ENCODE data around the gene DTYMK. TPM values are rescaled to one million over a fixed set of nuclear protein-coding genes. Genes with fewer than 3 reads are reported as not detected.

The DTYMK gene
- total RNA-seq, 1 experiment from 2014 or later, result 87.7 TPM

DNA sequence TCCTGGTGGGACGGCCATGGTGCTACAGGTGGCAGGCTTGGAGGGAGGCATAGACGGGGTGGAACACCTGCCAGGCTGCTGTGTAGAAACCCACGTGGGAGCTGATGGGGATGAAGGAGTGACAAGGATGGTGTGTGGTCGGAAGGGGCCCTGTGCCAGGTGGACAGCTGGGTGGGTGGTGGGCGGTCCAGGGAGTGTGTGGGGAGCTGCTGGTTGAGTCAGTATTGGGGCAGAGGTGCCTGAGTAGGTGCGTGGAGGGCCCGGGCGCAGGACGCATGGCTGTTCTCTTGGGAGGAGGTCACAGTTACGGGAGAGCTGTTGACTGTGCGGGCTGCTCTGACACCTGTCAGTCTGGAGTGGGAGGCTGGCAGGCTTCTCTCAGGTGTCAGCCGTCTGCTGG lies 35.2 kb upstream of the DTYMK start:
- no peak for DNase-seq
- H3K9me3 ChIP-seq, result no peaks in the 10 kb centered on the region
- H3K36me3 ChIP-seq, result peaks cover 29% of the 10 kb centered on the region
- no peak overlapping the region for H3K4me3 ChIP-seq
- H3K27me3 ChIP-seq, result no peaks in the 10 kb centered on the region

GRCh38 chr2:241720560-241720959 lies 33.9 kb upstream of the DTYMK start:
- peaks cover 33% of the 10 kb centered on the region for H3K36me3 ChIP-seq
- DNase-seq, result no peak
- H3K27me3 ChIP-seq, result no peaks in the 10 kb centered on the region
- no peak overlapping the region for H3K4me3 ChIP-seq
- no peaks in the 10 kb centered on the region for H3K9me3 ChIP-seq

DNA sequence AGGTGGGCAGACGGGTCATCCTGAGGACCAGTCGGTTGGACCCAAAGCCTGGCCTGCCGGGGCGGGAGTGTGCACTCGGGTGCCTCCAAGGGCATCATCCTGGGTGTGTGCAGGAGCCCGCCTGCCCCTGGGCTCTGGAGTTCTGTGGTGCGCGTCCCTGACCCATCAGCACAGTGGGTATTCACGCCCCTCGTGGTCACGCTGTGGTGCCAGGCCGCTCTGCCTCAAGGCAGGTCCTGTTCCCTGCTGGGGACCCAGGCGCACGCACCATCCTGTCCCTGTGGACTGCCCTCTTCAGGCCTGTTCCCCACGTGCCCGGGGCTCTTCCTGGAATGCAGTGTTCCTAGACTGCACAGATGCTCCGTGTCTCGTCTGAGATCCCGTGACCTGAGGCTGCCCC lies 33.5 kb upstream of the DTYMK start:
- DNase-seq, result no peak
- Histone ChIP-seq H3K9me3 (no peaks in the 10 kb centered on the region), H3K4me3 (no peak overlapping the region), H3K36me3 (peaks cover 34% of the 10 kb centered on the region), H3K27me3 (no peaks in the 10 kb centered on the region)

- Histone ChIP-seq H3K4me3 (no peak overlapping the region), H3K36me3 (peaks cover 36% of the 10 kb centered on the region), H3K9me3 (no peaks in the 10 kb centered on the region), H3K27me3 (no peaks in the 10 kb centered on the region)
- no peak for DNase-seq
These were observed 32.5 kb upstream of the DTYMK start for GRCh38 chr2:241719093-241719492.

GRCh38 chr2:241708879-241709278 lies 22.3 kb upstream of the DTYMK start:
- no peak overlapping the region for H3K4me3 ChIP-seq
- no peaks in the 10 kb centered on the region for H3K27me3 ChIP-seq
- H3K9me3 ChIP-seq, result peaks cover 5% of the 10 kb centered on the region; the same call in 1 of the 2 replicates
- no peak for DNase-seq
- peaks cover 66% of the 10 kb centered on the region for H3K36me3 ChIP-seq

DNA sequence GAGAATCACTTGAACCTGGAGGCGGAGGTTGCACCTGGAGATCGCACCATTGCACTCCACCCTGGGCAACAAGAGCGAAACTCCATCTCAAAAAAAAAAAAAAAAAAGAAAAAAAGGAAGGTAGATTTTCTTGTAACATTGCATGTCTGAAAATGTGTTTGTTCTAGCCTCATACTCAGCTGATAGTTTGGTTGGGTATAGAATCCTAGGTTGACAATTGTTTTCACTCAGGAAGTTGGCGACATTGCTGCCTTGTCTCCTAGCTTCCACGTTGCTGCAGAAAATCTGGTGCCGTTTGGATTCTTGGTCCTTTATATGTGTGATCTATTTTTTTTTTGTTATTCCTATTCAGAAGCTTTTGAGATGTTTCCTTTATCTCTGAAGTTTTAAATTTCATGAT lies 19.9 kb upstream of the DTYMK start:
- DNase-seq, result no peak
- H3K4me3 ChIP-seq, result no peak overlapping the region
- H3K27me3 ChIP-seq, result no peaks in the 10 kb centered on the region
- peaks cover 52% of the 10 kb centered on the region for H3K36me3 ChIP-seq
- peaks cover 5% of the 10 kb centered on the region; the same call in 1 of the 2 replicates for H3K9me3 ChIP-seq

- Histone ChIP-seq H3K27me3 (no peaks in the 10 kb centered on the region), H3K36me3 (peaks cover 33% of the 10 kb centered on the region), H3K4me3 (peak overlapping the region; percentile 80), H3K9me3 (peaks cover 5% of the 10 kb centered on the region; the same call in 1 of the 2 replicates)
- peak; percentile 48 for DNase-seq
These were observed 16.5 kb upstream of the DTYMK start for GRCh38 chr2:241703032-241703604.

DNA sequence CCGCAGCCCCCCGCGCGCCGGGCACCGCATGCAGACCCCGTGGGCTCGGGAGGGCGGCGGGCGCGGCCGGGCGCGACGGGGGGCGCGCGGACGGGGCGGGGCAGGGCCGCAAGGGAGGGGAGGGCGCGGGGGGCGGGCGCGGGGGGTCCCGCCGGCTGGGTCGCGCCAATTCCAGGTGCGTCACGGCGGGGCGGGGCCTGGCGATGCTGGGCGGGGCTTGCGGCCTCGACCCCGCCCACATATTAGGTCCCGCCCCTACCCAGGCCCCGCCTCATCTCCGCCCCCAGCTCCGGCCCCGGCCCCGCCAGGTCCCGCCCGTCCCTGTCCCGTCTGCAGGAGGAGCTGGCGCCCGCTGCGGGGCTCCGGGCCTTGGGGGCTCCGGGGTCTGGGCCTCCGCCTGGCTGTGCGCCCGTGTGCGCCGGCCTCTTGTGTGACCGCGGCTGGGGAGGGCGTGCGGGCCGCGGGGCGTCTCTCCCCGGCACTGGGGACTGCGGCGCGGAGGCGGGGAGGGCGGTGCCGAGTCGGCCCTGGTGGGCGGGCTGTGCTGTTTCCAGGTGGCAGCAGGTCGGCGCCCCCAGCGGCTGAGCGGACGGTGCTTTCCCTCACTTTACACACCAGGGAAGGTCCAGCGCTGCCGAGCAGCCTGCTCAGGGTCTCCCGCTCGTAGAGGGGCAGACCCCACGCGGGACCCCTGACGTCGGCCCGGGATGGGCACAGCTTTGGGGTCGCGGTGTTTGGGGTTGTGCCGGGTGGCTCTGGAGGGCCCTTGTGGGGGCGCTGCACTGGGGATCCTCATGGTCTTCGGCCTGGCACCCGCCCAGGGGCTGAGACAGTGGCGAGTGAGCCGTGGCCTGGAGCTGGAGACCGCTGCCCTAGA lies 15.8 kb upstream of the DTYMK start:
- peaks cover 27% of the 10 kb centered on the region for H3K36me3 ChIP-seq
- peaks cover 5% of the 10 kb centered on the region; the same call in 1 of the 2 replicates for H3K9me3 ChIP-seq
- peak; percentile 80 for DNase-seq
- no peaks in the 10 kb centered on the region for H3K27me3 ChIP-seq
- H3K4me3 ChIP-seq, result peak overlapping the region; percentile 80

- H3K4me3 ChIP-seq, result peak within 1 kb of the TSS; percentile 80
- peak; percentile 95 for DNase-seq
- peaks cover 5% of the 10 kb centered on the region; the same call in 1 of the 2 replicates for H3K9me3 ChIP-seq
- H3K36me3 ChIP-seq, result peaks cover 19% of the 10 kb centered on the region
- no peaks in the 10 kb centered on the region for H3K27me3 ChIP-seq
These were observed 15.0 kb upstream of the DTYMK start, which contains the start of gene ING5 for GRCh38 chr2:241701399-241702154. Gene ING5 (plus strand): TSS chr2:241702039. CDS start chr2:241702066, 27 bp downstream.

DNA sequence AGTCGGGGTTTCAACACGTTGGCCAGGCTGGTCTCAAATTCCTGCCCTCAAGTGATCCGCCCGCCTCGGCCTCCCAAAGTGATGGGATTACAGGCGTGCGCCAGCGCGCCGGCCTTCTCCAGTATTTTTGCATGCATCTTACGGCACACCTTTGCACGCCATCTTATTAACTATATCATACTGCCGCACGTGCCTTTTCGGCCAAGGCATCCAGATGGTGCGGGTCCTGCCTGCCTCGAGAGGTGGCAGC lies 14.5 kb upstream of the DTYMK start:
- DNase-seq, result no peak
- Histone ChIP-seq H3K9me3 (peaks cover 4% of the 10 kb centered on the region; the same call in 1 of the 2 replicates), H3K27me3 (no peaks in the 10 kb centered on the region), H3K4me3 (peak overlapping the region; percentile 80), H3K36me3 (peaks cover 14% of the 10 kb centered on the region)

DNA sequence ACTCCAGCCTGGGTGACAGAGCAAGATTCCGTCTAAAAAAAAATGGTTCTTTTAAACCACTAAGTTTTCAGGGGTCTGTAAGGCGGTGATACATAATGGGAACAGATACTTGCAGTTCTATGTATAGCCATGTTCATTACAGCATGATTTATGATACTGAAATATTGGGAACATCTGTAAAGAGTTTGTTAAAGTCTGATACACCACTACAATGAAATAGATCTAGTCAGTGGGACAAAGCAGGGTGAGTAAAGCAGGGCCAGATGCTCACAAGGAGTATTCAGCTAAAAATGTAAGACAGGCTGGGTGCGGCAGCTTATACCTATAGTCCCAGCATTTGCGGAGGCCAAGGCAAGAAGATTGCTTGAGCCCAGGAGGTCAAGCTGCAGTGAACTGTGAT lies 9.0 kb upstream of the DTYMK start:
- Histone ChIP-seq H3K4me3 (no peak overlapping the region), H3K36me3 (peaks cover 45% of the 10 kb centered on the region), H3K27me3 (no peaks in the 10 kb centered on the region), H3K9me3 (no peaks in the 10 kb centered on the region)
- no peak for DNase-seq

- DNase-seq, result peak; percentile 59
These were observed 5.8 kb upstream of the DTYMK start for GRCh38 chr2:241692448-241692847.

GRCh38 chr2:241690202-241690717 lies 3.6 kb upstream of the DTYMK start:
- Histone ChIP-seq H3K27me3 (no peaks in the 10 kb centered on the region), H3K4me3 (no peak overlapping the region), H3K9me3 (no peaks in the 10 kb centered on the region), H3K36me3 (peaks cover 69% of the 10 kb centered on the region)
- no peak for DNase-seq

More at GRCh38 chr2:241692448-241692847, 5.8 kb upstream of the DTYMK start:
- Histone ChIP-seq H3K27me3 (no peaks in the 10 kb centered on the region), H3K9me3 (no peaks in the 10 kb centered on the region), H3K36me3 (peaks cover 68% of the 10 kb centered on the region), H3K4me3 (no peak overlapping the region)

DNA sequence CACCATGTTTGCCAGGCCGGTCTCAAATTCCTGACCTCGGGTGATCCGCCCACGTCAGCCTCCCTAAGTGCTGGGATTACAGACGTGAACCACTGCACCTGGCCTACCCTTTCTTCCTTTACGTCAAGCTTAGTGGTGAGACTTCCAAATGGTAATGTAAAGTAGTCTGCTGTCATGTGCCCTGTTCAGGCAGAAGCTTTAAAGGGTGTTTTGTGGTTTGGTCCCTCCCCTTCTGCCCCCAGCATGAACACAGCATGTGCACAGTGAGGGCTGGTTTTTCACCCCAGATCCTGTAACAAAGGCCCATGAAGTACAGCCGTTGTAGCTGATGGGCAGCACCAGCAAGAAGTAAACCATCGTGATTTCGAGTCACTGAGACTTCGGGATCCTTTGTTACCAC lies 2.7 kb upstream of the DTYMK start:
- H3K4me3 ChIP-seq, result no peak overlapping the region
- peaks cover 70% of the 10 kb centered on the region for H3K36me3 ChIP-seq
- DNase-seq, result no peak
- H3K9me3 ChIP-seq, result no peaks in the 10 kb centered on the region
- no peaks in the 10 kb centered on the region for H3K27me3 ChIP-seq

GRCh38 chr2:241686324-241686649 lies 328 bp downstream of the DTYMK start:
- Histone ChIP-seq H3K36me3 (peaks cover 73% of the 10 kb centered on the region), H3K4me3 (peak overlapping the region; percentile 99), H3K9me3 (no peaks in the 10 kb centered on the region), H3K27me3 (no peaks in the 10 kb centered on the region)
- DNase-seq, result no peak

DNA sequence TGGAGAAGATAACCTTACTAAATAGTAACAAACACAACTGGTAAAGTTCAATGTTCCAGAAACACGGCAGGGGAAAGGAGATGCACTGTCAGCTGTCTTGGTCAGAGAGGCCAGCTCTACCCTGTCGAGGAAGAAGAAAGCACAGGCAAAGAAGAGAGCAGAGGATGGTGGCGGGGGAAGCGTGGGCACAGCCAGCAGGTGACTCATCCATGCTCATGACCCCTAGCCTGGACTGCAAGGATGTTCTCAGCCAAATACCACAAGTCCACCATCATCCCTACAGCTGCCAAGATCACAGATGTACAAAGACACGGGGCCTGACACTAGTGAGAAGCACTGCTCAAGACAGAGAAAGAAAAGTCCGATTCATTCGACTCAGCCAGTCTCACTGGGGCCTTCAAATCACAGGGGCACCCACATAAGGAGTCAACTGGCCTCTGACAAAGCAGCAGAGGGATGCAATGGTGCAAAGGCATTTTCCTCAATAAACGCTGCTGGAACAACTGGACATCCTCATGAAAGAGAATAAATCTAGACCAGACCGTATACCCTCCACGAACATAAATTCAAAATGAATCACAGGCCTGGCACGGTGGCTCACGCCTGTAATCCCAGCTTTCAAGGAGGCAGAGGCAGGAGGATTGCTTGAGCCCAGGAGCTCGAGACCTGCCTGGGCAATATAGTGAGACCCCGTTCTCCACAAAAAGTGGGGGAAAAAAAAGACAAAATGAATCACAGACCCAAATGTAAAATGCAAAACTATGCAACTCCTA lies 5.6 kb downstream of the DTYMK start:
- peaks cover 86% of the 10 kb centered on the region for H3K36me3 ChIP-seq
- no peaks in the 10 kb centered on the region for H3K9me3 ChIP-seq
- DNase-seq, result peak; percentile 96
- H3K27me3 ChIP-seq, result no peaks in the 10 kb centered on the region
- no peak overlapping the region for H3K4me3 ChIP-seq
